H9 (cell line): ENCODE measurements around the gene EIF3K. TPM values are rescaled to one million over a fixed set of nuclear protein-coding genes. Genes with fewer than 3 reads are reported as not detected.
A peak's percentile ranks its signal among the peaks of the same experiment; 100 is the strongest.

Experiments
- DNase-seq: peaks from one replicate; pipeline ENCODE4 v3.0.0-alpha.2; 2017
- H2AFZ ChIP-seq: one replicate; pipeline ENCODE4 v1.6.1; 2013; ENCODE audit warnings: mild to moderate bottlenecking, low read length, control low read depth, moderate library complexity
- H2AK5ac ChIP-seq: 2 replicates; pipeline ENCODE4 v1.6.1; 2013; ENCODE audit warnings: low read length, control low read depth, mixed read lengths; ENCODE audit not compliant: insufficient read length
- H2BK120ac ChIP-seq: one replicate; pipeline ENCODE4 v1.6.1; 2013; ENCODE audit warnings: low read depth, mild to moderate bottlenecking, low read length, control low read depth, inconsistent platforms; ENCODE audit not compliant: poor library complexity, severe bottlenecking
- H2BK12ac ChIP-seq: 2 replicates; pipeline ENCODE4 v1.6.1; 2013; ENCODE audit warnings: low read length, control low read depth, mixed read lengths, low read depth; ENCODE audit not compliant: insufficient read length
- H2BK15ac ChIP-seq: 2 replicates; pipeline ENCODE4 v1.6.1; 2013; ENCODE audit warnings: low read depth, low read length, control low read depth
- H2BK20ac ChIP-seq: one replicate; pipeline ENCODE4 v1.6.1; 2013; ENCODE audit warnings: low read depth, mild to moderate bottlenecking, low read length, control low read depth, inconsistent platforms; ENCODE audit not compliant: poor library complexity, severe bottlenecking
- H2BK5ac ChIP-seq: 2 replicates; pipeline ENCODE4 v1.6.1; 2013; ENCODE audit warnings: low read length, control low read depth, mixed read lengths; ENCODE audit not compliant: insufficient read length
- H3K14ac ChIP-seq: 2 replicates; pipeline ENCODE4 v1.6.1; 2013; ENCODE audit warnings: low read length, control low read depth; ENCODE audit not compliant: insufficient read depth
- H3K18ac ChIP-seq: 2 replicates; pipeline ENCODE4 v1.6.1; 2013; ENCODE audit warnings: low read depth, mild to moderate bottlenecking, mixed read lengths, low read length, control low read depth; ENCODE audit not compliant: insufficient read length
- H3K23ac ChIP-seq: 2 replicates; pipeline ENCODE4 v1.6.1; 2013; ENCODE audit warnings: low read length, control low read depth, mixed read lengths, low read depth; ENCODE audit not compliant: insufficient read length
- H3K23me2 ChIP-seq: 2 replicates; pipeline ENCODE4 v1.6.1; 2013; ENCODE audit warnings: low read depth, mild to moderate bottlenecking, mixed read lengths, low read length, control low read depth; ENCODE audit not compliant: insufficient read length, poor library complexity, severe bottlenecking
- H3K27ac ChIP-seq: 2 replicates; pipeline ENCODE4 v1.5.1; 2013; ENCODE audit warnings: low read length, control low read depth, mixed read lengths, low read depth; ENCODE audit not compliant: insufficient read length
- H3K27me3 ChIP-seq: 2 replicates; pipeline ENCODE4 v1.6.1; 2013; ENCODE audit warnings: low read length, control low read depth, inconsistent platforms; ENCODE audit not compliant: insufficient read depth
- H3K4ac ChIP-seq: 2 replicates; pipeline ENCODE4 v1.6.1; 2013; ENCODE audit warnings: low read depth, mild to moderate bottlenecking, control low read depth, inconsistent platforms, low read length, moderate library complexity
- H3K4me1 ChIP-seq: 2 replicates; pipeline ENCODE4 v1.6.1; 2013; ENCODE audit warnings: low read length, control low read depth, inconsistent platforms; ENCODE audit not compliant: insufficient read depth
- H3K4me2 ChIP-seq: 2 replicates; pipeline ENCODE4 v1.6.1; 2013; ENCODE audit warnings: low read length, control low read depth, mixed read lengths; ENCODE audit not compliant: insufficient read length, insufficient read depth
- H3K56ac ChIP-seq: 2 replicates; pipeline ENCODE4 v1.6.1; 2013; ENCODE audit warnings: low read depth, mild to moderate bottlenecking, mixed read lengths, low read length, control low read depth; ENCODE audit not compliant: insufficient read length
- H3K79me1 ChIP-seq: 2 replicates; pipeline ENCODE4 v1.6.1; 2013; ENCODE audit warnings: low read depth, mild to moderate bottlenecking, moderate library complexity, low read length, control low read depth, inconsistent platforms; ENCODE audit not compliant: insufficient read depth, poor library complexity, severe bottlenecking
- H3K79me2 ChIP-seq: 2 replicates; pipeline ENCODE4 v1.6.1; 2013; ENCODE audit warnings: low read length, control low read depth, inconsistent platforms; ENCODE audit not compliant: insufficient read depth
- H3K9ac ChIP-seq: 2 replicates; pipeline ENCODE4 v1.6.1; 2013; ENCODE audit warnings: low read length, control low read depth, mixed read lengths; ENCODE audit not compliant: insufficient read length; ENCODE audit errors: extremely low read depth
- H3K9me3 ChIP-seq: one replicate; pipeline ENCODE4 v1.6.1; 2013; ENCODE audit warnings: low read depth, low read length, inconsistent platforms; ENCODE audit not compliant: control insufficient read depth
- H3T11ph ChIP-seq: one replicate; pipeline ENCODE4 v1.6.1; 2013; ENCODE audit warnings: mild to moderate bottlenecking, low read length, control low read depth, inconsistent platforms
- H4K20me1 ChIP-seq: one replicate; pipeline ENCODE4 v1.6.1; 2013; ENCODE audit not compliant: control insufficient read depth, insufficient read length, insufficient read depth
- H4K5ac ChIP-seq: 2 replicates; pipeline ENCODE4 v1.6.1; 2013; ENCODE audit warnings: low read depth, mild to moderate bottlenecking, mixed read lengths, low read length, control low read depth; ENCODE audit not compliant: insufficient read length
- H4K8ac ChIP-seq: replicated peaks from 2 replicates; pipeline ENCODE4 v1.6.1; 2013; ENCODE audit warnings: low read length, control low read depth, mixed read lengths, low read depth; ENCODE audit not compliant: insufficient read length
- H4K91ac ChIP-seq: 2 replicates; pipeline ENCODE4 v1.6.1; 2013; ENCODE audit warnings: low read depth, mild to moderate bottlenecking, moderate library complexity, mixed read lengths, low read length, control low read depth; ENCODE audit not compliant: insufficient read length
- H3K27ac Mint-ChIP-seq, 3 experiments: 2 replicates in 2 of 3; 3 replicates in 1 of 3; pipeline ENCODE4 v1.8.0; 2020 to 2021; ENCODE audit warnings: mixed read lengths in 3 of 3, mild to moderate bottlenecking in 1 of 3, moderate library complexity in 1 of 3
- H3K27me3 Mint-ChIP-seq: 2 replicates; pipeline ENCODE4 v1.8.0; 2021; ENCODE audit warnings: low read depth, mild to moderate bottlenecking, moderate library complexity, mixed read lengths
- H3K36me3 Mint-ChIP-seq, 3 experiments: 2 replicates in 2 of 3; 3 replicates in 1 of 3; pipeline ENCODE4 v1.8.0; 2020 to 2021; ENCODE audit warnings: low read depth in 3 of 3, mixed read lengths in 3 of 3; ENCODE audit not compliant: insufficient read depth in 1 of 3
- H3K4me1 Mint-ChIP-seq, 2 experiments: 2 replicates each; pipeline ENCODE4 v1.8.0; 2020; ENCODE audit warnings: mixed read lengths in 2 of 2
- H3K4me3 Mint-ChIP-seq, 2 experiments: 2 replicates in 1 of 2; 3 replicates in 1 of 2; pipeline ENCODE4 v1.8.0; 2020 to 2021; ENCODE audit warnings: mild to moderate bottlenecking in 2 of 2, mixed read lengths in 2 of 2, moderate library complexity in 1 of 2
- H3K9me3 Mint-ChIP-seq, 2 experiments: 2 replicates in 1 of 2; 3 replicates in 1 of 2; pipeline ENCODE4 v1.8.0; 2020; ENCODE audit warnings: mild to moderate bottlenecking in 2 of 2, mixed read lengths in 2 of 2, moderate library complexity in 1 of 2
- CTCF ChIP-seq: fragments of 200-600 bp; sonication (generic); conservative IDR thresholded peaks from 3 replicates; pipeline ENCODE4 v1.8.0; 2021; ENCODE audit warnings: antibody characterized with exemption, mild to moderate bottlenecking
- WGBS: extraction: QIAGEN DNeasy Blood & Tissue Kit; methylation state at CpG from one replicate; pipeline ENCODE4 v1.1.7; 2013; ENCODE audit warnings: missing lambda C conversion rate, low lambda C conversion rate, mixed read lengths; ENCODE audit not compliant: insufficient read length; ENCODE audit errors: extremely low coverage; 5-methylcytosine and 5-hydroxymethylcytosine counted together
- total RNA-seq: library from RNA; stranded (reverse); gene quantifications from 2 replicates; pipeline ENCODE4 v1.2.1, GENCODE V29; 2021

The EIF3K gene
- total RNA-seq, 1 experiment from 2014 or later = 345 TPM

DNA sequence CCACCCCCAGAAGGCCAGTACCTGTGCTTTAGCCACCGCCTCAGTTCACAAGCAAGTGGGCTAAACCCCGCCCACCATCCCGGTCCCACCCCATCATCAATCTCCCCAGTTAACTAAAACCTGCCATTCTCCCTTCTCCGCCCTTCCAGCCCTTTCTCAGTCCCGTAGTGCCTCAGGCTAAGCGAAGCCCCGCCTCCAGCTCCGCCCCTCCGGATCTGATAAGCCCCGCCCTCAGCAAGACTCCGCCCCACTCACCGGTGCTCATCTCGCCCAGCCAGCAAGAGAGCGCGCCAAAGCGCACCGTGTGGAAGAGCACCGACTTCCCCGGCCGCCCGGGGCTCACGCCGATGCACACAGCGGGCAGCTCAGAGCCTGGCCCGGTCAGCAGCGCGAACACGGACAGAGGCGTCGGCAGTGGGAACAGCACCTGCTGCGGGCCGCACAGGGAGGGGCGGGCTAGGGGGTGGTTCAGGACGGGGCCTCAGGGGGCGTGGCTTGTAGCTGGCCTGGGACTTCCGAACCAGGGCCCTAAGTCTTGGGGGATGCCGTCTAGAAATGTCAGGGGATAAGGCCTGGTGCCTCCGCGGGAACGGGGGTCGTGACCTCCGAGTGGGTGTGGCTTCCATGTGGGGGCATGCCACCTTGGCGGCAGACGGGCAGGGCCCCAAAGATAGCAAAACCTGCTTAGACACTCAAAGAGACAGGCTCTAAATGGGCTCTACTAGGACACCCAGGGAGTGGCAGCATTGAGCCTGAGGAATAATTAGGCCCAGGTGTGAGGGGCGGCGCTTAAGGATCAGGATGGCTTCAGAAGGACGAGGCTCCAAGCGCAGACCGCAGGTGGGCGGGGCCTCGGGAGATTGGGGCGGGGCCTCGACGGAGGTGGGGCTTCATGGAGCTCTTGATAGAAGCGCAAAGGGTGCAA is 22.7 kb upstream of the EIF3K start:
- no peak overlapping the region for H3K14ac ChIP-seq
- Mint-ChIP-seq H3K36me3 (no peaks in the 10 kb centered on the region), H3K27ac (peak overlapping the region; percentile 96 to 97 (median 96); a peak in 6 of 7 replicates), H3K4me3 (peak overlapping the region; percentile 86 to 93), H3K9me3 (no peaks in the 10 kb centered on the region), H3K4me1 (peaks cover 7 to 17% of the 10 kb centered on the region in 2 experiments), H3K27me3 (peaks cover 2% of the 10 kb centered on the region; the same call in 1 of the 2 replicates)
- no peaks in the 10 kb centered on the region for H3K4me1 ChIP-seq
- H3T11ph ChIP-seq = no peak overlapping the region
- H3K4ac ChIP-seq = no peak overlapping the region
- no peak overlapping the region for H2AFZ ChIP-seq
- H3K9me3 ChIP-seq = no peaks in the 10 kb centered on the region
- H3K18ac ChIP-seq = no peak overlapping the region
- H3K27ac ChIP-seq = no peak overlapping the region
- H3K56ac ChIP-seq = no peak overlapping the region
- H4K5ac ChIP-seq = no peak overlapping the region
- H3K79me1 ChIP-seq = no peaks in the 10 kb centered on the region
- H2BK120ac ChIP-seq = no peak overlapping the region
- DNase-seq = peak; percentile 96
- H4K91ac ChIP-seq = no peak overlapping the region
- no peak overlapping the region for H3K23ac ChIP-seq
- H2BK20ac ChIP-seq = no peak overlapping the region
- H2BK5ac ChIP-seq = no peak overlapping the region
- no peak overlapping the region for H4K8ac ChIP-seq
- peaks cover 4% of the 10 kb centered on the region for H3K23me2 ChIP-seq
- no peak for TF ChIP-seq CTCF
- no peak overlapping the region for H2AK5ac ChIP-seq
- no peak overlapping the region for H3K9ac ChIP-seq
- H3K4me2 ChIP-seq = peak overlapping the region; percentile 52
- no peaks in the 10 kb centered on the region for H3K79me2 ChIP-seq
- H2BK15ac ChIP-seq = no peak overlapping the region
- WGBS = no CpG with 5 or more reads among the region's 55 CpGs
- no peak overlapping the region for H2BK12ac ChIP-seq
- no peaks in the 10 kb centered on the region for H4K20me1 ChIP-seq
- no peaks in the 10 kb centered on the region for H3K27me3 ChIP-seq
